Gastrocnemius medialis (tissue), 4 donors: ENCODE data around the gene EPHB2. TPM values are rescaled to one million over a fixed set of nuclear protein-coding genes. Genes with fewer than 3 reads are reported as not detected.

ENCODE experiments used
- ATAC-seq, 2 donors: fragments of 150-250 bp; one replicate each; pipeline ENCODE4 v1.9.1; 2016
- DNase-seq, 2 donors: peaks; one replicate each; pipeline ENCODE4 v3.0.0-alpha.2; 2019
- H3K27ac ChIP-seq, 4 donors: fragments of 200-600 bp; sonication (generic); 1 replicate in 1 of 4; 2 replicates in 3 of 4; pipeline ENCODE4 v1.5.1; 2016 to 2018; ENCODE audit warnings: mild to moderate bottlenecking in 2 of 4, moderate library complexity in 1 of 4
- H3K27me3 ChIP-seq, 3 donors: fragments of 200-600 bp; sonication (generic) in 2 of 3; 1 replicate in 1 of 3; 2 replicates in 2 of 3; pipeline versions ENCODE4 v1.5.1 to v1.6.0; 2016 to 2019; ENCODE audit warnings: mild to moderate bottlenecking in 1 of 3, moderate library complexity in 1 of 3
- H3K36me3 ChIP-seq, 2 donors: fragments of 200-600 bp; sonication (generic) in 1 of 2; one replicate each; pipeline ENCODE4 v1.5.1; 2017 to 2018
- H3K4me1 ChIP-seq, 2 donors: fragments of 200-600 bp; sonication (generic) in 1 of 2; one replicate each; pipeline ENCODE4 v1.5.1; 2016 to 2017; ENCODE audit warnings: mild to moderate bottlenecking in 2 of 2
- H3K4me3 ChIP-seq, 4 donors: fragments of 200-600 bp; sonication (generic) in 3 of 4; 1 replicate in 1 of 4; 2 replicates in 3 of 4; pipeline ENCODE4 v1.5.1; 2016 to 2019; ENCODE audit warnings: mild to moderate bottlenecking in 2 of 4
- H3K9me3 ChIP-seq, 3 donors: fragments of 200-600 bp; sonication (generic) in 2 of 3; 1 replicate in 1 of 3; 2 replicates in 2 of 3; pipeline ENCODE4 v1.5.1; 2016 to 2019
- CTCF ChIP-seq, 5 experiments: fragments of 450-650 bp in 3 of 5; fragments of 200-600 bp in 2 of 5; sonication (generic) in 2 of 5; IDR thresholded peaks in 4 of 5; conservative IDR thresholded peaks in 1 of 5; 1 replicate in 4 of 5; 2 replicates in 1 of 5; pipeline ENCODE4 v1.5.1; 2016 to 2019; ENCODE audit warnings: antibody characterized with exemption in 5 of 5, mild to moderate bottlenecking in 3 of 5, moderate library complexity in 3 of 5
- POLR2A ChIP-seq, 2 donors: fragments of 450-650 bp; IDR thresholded peaks; one replicate each; pipeline ENCODE4 v1.6.1; 2017; ENCODE audit warnings: antibody characterized with exemption in 2 of 2, mild to moderate bottlenecking in 2 of 2, moderate library complexity in 2 of 2
- in situ Hi-C, 4 donors: fragments of 200-750 bp; cut with MboI; loops; one replicate each; pipeline versions ENCODE4 v1.15.0 to v1.8.0; 2017; ENCODE audit warnings: low sequenced_read_pairs in 4 of 4
- intact Hi-C: fragments of 100-400 bp; cut with DNase I; formaldehyde crosslinking; loops from one replicate; pipeline ENCODE4 v1.15.1; 2023; ENCODE audit warnings: low total_unique reads
- total RNA-seq, 4 donors: library from RNA; depleted of rRNA; stranded (reverse); fragments of >200 nt; gene quantifications; one replicate each; pipeline versions ENCODE4 v1.1.0 to v1.2.3, GENCODE V29; 2016

The EPHB2 gene
- total RNA-seq, 4 donors from 2014 or later = 0.07 to 0.58 (median 0.24) TPM; not detected in 1

- Histone ChIP-seq H3K27ac (no peak overlapping the region), H3K36me3 (no peaks in the 10 kb centered on the region), H3K9me3 (no peaks in the 10 kb centered on the region), H3K4me3 (no peak overlapping the region), H3K4me1 (no peaks in the 10 kb centered on the region), H3K27me3 (peaks cover 0 to 8% (median 4%) of the 10 kb centered on the region in 3 donors)
- intact Hi-C loops (no loop called here), in situ Hi-C loops (no loop called here)
- ATAC-seq (no peak), DNase-seq (no peak)
- TF ChIP-seq POLR2A (IDR thresholded peaks at IDR 0.05) (no peak), CTCF (IDR thresholded peaks at IDR 0.05 in 4 of 5, conservative IDR thresholded peaks at IDR 0.05 in 1 of 5) (no peak)
Observed at GRCh38 chr1:22738069-22738435, 27.4 kb downstream of the EPHB2 start.

- TF ChIP-seq CTCF (IDR thresholded peaks at IDR 0.05 in 4 of 5, conservative IDR thresholded peaks at IDR 0.05 in 1 of 5) (no peak), POLR2A (IDR thresholded peaks at IDR 0.05) (no peak)
- DNase-seq (no peak), ATAC-seq (no peak)
- Histone ChIP-seq H3K36me3 (no peaks in the 10 kb centered on the region), H3K9me3 (no peaks in the 10 kb centered on the region), H3K27ac (no peak overlapping the region), H3K27me3 (peaks cover 0 to 8% (median 4%) of the 10 kb centered on the region in 3 donors), H3K4me3 (no peak overlapping the region), H3K4me1 (no peaks in the 10 kb centered on the region)
- intact Hi-C loops (no loop called here), in situ Hi-C loops (no loop called here)
Observed at GRCh38 chr1:22738522-22738921, 27.9 kb downstream of the EPHB2 start.

- TF ChIP-seq CTCF (IDR thresholded peaks at IDR 0.05 in 4 of 5, conservative IDR thresholded peaks at IDR 0.05 in 1 of 5) (no peak), POLR2A (IDR thresholded peaks at IDR 0.05) (no peak)
- Histone ChIP-seq H3K9me3 (no peaks in the 10 kb centered on the region), H3K27ac (no peak overlapping the region), H3K36me3 (no peaks in the 10 kb centered on the region), H3K4me3 (no peak overlapping the region), H3K4me1 (no peaks in the 10 kb centered on the region), H3K27me3 (peaks cover 0 to 8% (median 4%) of the 10 kb centered on the region in 3 donors)
- intact Hi-C loops (no loop called here), in situ Hi-C loops (no loop called here)
- no peak for ATAC-seq
- no peak for DNase-seq
Observed at GRCh38 chr1:22739648-22740385, 29.2 kb downstream of the EPHB2 start.

- H3K4me3 ChIP-seq = no peak overlapping the region
- intact Hi-C loops (no loop called here), in situ Hi-C loops (no loop called here)
- no peaks in the 10 kb centered on the region for H3K4me1 ChIP-seq
- no peak overlapping the region for H3K27ac ChIP-seq
- no peaks in the 10 kb centered on the region for H3K36me3 ChIP-seq
- no peak for TF ChIP-seq CTCF (IDR thresholded peaks at IDR 0.05 in 4 of 5, conservative IDR thresholded peaks at IDR 0.05 in 1 of 5)
- TF ChIP-seq POLR2A (IDR thresholded peaks at IDR 0.05) = no peak
- H3K27me3 ChIP-seq = peaks cover 0 to 8% (median 4%) of the 10 kb centered on the region in 3 donors
- no peak for ATAC-seq
- H3K9me3 ChIP-seq = no peaks in the 10 kb centered on the region
- DNase-seq = no peak
Observed at GRCh38 chr1:22741118-22741517, 30.5 kb downstream of the EPHB2 start.
